Esophagus muscularis mucosa (tissue), 4 donors: ENCODE measurements around the gene FFAR1.

Experiments
- CTCF ChIP-seq, 3 experiments: fragments of 200-600 bp in 2 of 3; fragments of 450-650 bp in 1 of 3; sonication (generic) in 2 of 3; IDR thresholded peaks; one replicate each; pipeline ENCODE4 v1.5.1; 2017 to 2019; ENCODE audit warnings: antibody characterized with exemption in 3 of 3, mild to moderate bottlenecking in 2 of 3, moderate library complexity in 1 of 3
- EP300 ChIP-seq: sonication (generic); formaldehyde crosslinking; IDR thresholded peaks from one replicate; pipeline ENCODE4 v1.6.1; 2017; ENCODE audit warnings: antibody characterized with exemption
- POLR2A ChIP-seq: fragments of 450-650 bp; IDR thresholded peaks from one replicate; pipeline ENCODE4 v1.6.1; 2017; ENCODE audit warnings: antibody characterized with exemption, moderate library complexity, mild to moderate bottlenecking, low read depth

DNA sequence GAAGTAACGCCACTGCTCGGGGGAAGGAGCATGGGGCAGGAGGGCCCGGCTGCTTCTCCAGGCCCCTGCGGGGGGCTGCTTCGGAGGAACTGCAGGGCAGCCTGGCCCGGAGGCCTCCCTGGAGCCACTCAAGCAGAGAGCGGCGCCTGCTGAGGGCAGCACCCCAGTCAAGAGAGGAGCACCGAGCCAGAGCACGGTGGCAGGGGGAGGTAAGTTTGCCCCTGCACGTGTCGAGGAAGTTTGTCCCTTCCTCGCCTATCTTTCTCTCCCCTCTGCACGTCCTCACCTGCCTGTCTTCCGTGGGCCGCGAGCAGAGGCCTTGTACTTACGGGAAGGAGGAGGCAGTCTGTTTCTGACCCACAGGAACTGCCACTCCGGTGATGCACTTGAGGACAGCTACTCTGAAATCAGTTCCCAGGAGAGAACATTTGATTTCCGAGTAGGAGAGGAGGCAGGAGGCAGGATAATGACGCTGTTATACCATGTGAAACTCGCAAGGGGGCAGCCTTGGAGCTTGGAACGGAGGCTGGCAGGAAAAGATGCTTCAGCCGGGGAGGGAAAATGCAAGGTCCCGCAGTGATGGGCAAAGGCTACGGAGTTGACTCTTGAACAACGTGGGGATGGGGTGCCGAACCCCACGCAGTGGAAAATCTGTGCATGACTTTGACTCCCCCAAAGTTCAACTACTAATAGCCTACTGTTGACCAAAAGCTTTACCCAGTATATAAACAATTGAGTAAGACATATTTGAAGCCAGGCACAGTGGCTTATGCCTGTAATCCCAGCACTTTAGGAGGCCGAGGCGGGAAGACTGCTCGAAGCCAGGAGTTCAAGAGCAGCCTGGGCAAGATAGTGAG lies 5.0 kb downstream of the FFAR1 start:
- peak; percentile 44 to 64 (median 55) for TF ChIP-seq CTCF (IDR thresholded peaks at IDR 0.05)
- TF ChIP-seq EP300, result no peak
- no peak for TF ChIP-seq POLR2A
